ENCODE measurements around the gene TOM1L2. TPM values are rescaled to one million over a fixed set of nuclear protein-coding genes. Genes with fewer than 3 reads are reported as not detected.
A peak's percentile ranks its signal among the peaks of the same experiment; 100 is the strongest.

TOM1L2 gene
- polyA plus RNA-seq, 1 donor from 2014 or later = 40.9 TPM

DNA sequence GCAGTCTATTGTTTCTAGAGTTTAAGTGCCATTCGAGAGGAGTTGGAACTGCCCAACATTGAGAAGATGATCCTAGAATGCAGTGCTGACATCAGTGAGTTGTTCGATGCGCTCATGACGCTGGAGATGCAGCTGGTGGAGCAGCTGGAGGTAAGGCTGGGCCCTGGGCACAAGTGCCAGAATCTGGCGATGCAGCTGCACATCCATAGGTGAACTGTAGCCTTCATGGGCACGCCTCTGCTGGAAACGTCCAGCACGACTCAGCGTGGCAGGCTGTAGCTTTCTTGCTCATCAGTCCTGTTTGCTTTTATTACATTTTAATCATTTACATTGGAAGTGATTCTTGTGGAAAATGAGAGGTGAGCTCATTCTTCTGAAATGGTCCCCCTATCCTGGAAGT, 32.1 kb upstream of the TOM1L2 start:
- H4K20me1 ChIP-seq (ENCODE audit: insufficient read depth) = no peaks in the 10 kb centered on the region
- no peak overlapping the region for H2AFZ ChIP-seq (ENCODE audit: low read depth, low read length)
- H3K36me3 ChIP-seq (ENCODE audit: insufficient read depth, low read length) = no peaks in the 10 kb centered on the region
- H3K9ac ChIP-seq (ENCODE audit: low read length) = peak overlapping the region; percentile 53
- no peaks in the 10 kb centered on the region for H3K9me2 ChIP-seq (ENCODE audit: insufficient read depth, low read length)
- H3K27me3 ChIP-seq (ENCODE audit: insufficient read depth, low read depth, low read length) = no peaks in the 10 kb centered on the region
- peak overlapping the region; percentile 86 for H3K27ac ChIP-seq (ENCODE audit: low read length)
- H3K4me2 ChIP-seq (ENCODE audit: low read length) = no peak overlapping the region
- TF ChIP-seq SMC3 (conservative IDR thresholded peaks at IDR 0.05; ENCODE audit: poor library complexity) (no peak), RAD21 (conservative IDR thresholded peaks at IDR 0.05) (no peak), EP300 (conservative IDR thresholded peaks at IDR 0.05; ENCODE audit: poor library complexity, severe bottlenecking) (no peak), MXI1 (conservative IDR thresholded peaks at IDR 0.05; ENCODE audit: poor library complexity, severe bottlenecking) (no peak), TAF1 (IDR thresholded peaks at IDR 0.05; ENCODE audit: low read depth) (no peak), EZH2 (IDR thresholded peaks at IDR 0.05; ENCODE audit: borderline replicate concordance, insufficient read depth, low read length, poor library complexity, severe bottlenecking) (no peak), POLR2AphosphoS5 (IDR thresholded peaks at IDR 0.05) (no peak), CTCF (IDR thresholded peaks at IDR 0.05; ENCODE audit: poor library complexity, severe bottlenecking) (no peak)
- TF ChIP-seq, protein P1, sequence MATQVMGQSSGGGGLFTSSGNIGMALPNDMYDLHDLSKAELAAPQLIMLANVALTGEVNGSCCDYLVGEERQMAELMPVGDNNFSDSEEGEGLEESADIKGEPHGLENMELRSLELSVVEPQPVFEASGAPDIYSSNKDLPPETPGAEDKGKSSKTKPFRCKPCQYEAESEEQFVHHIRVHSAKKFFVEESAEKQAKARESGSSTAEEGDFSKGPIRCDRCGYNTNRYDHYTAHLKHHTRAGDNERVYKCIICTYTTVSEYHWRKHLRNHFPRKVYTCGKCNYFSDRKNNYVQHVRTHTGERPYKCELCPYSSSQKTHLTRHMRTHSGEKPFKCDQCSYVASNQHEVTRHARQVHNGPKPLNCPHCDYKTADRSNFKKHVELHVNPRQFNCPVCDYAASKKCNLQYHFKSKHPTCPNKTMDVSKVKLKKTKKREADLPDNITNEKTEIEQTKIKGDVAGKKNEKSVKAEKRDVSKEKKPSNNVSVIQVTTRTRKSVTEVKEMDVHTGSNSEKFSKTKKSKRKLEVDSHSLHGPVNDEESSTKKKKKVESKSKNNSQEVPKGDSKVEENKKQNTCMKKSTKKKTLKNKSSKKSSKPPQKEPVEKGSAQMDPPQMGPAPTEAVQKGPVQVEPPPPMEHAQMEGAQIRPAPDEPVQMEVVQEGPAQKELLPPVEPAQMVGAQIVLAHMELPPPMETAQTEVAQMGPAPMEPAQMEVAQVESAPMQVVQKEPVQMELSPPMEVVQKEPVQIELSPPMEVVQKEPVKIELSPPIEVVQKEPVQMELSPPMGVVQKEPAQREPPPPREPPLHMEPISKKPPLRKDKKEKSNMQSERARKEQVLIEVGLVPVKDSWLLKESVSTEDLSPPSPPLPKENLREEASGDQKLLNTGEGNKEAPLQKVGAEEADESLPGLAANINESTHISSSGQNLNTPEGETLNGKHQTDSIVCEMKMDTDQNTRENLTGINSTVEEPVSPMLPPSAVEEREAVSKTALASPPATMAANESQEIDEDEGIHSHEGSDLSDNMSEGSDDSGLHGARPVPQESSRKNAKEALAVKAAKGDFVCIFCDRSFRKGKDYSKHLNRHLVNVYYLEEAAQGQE (IDR thresholded peaks at IDR 0.05; ENCODE audit: borderline replicate concordance) = no peak
- H3K9me3 ChIP-seq (ENCODE audit: low read length) = no peaks in the 10 kb centered on the region
- H3K79me2 ChIP-seq (replicated peaks; ENCODE audit: insufficient read depth, low read length) = no peaks in the 10 kb centered on the region
- peak overlapping the region; percentile 11 for H3K4me3 ChIP-seq (ENCODE audit: low read length)
- H3F3A ChIP-seq (ENCODE audit: insufficient read depth, low read length, poor library complexity, severe bottlenecking) = no peaks in the 10 kb centered on the region

GRCh38 chr17:18002171-18002570, 30.0 kb upstream of the TOM1L2 start:
- H3K27ac ChIP-seq (ENCODE audit: low read length) = no peak overlapping the region
- H3K27me3 ChIP-seq (ENCODE audit: insufficient read depth, low read depth, low read length) = no peaks in the 10 kb centered on the region
- no peaks in the 10 kb centered on the region for H4K20me1 ChIP-seq (ENCODE audit: insufficient read depth)
- H3F3A ChIP-seq (ENCODE audit: insufficient read depth, low read length, poor library complexity, severe bottlenecking) = no peaks in the 10 kb centered on the region
- TF ChIP-seq RAD21 (conservative IDR thresholded peaks at IDR 0.05) (no peak), TAF1 (IDR thresholded peaks at IDR 0.05; ENCODE audit: low read depth) (no peak), POLR2AphosphoS5 (IDR thresholded peaks at IDR 0.05) (no peak), SMC3 (conservative IDR thresholded peaks at IDR 0.05; ENCODE audit: poor library complexity) (no peak), MXI1 (conservative IDR thresholded peaks at IDR 0.05; ENCODE audit: poor library complexity, severe bottlenecking) (no peak), CTCF (IDR thresholded peaks at IDR 0.05; ENCODE audit: poor library complexity, severe bottlenecking) (no peak), EZH2 (IDR thresholded peaks at IDR 0.05; ENCODE audit: borderline replicate concordance, insufficient read depth, low read length, poor library complexity, severe bottlenecking) (no peak)
- H2AFZ ChIP-seq (ENCODE audit: low read depth, low read length) = no peak overlapping the region
- no peak overlapping the region for H3K4me2 ChIP-seq (ENCODE audit: low read length)
- no peaks in the 10 kb centered on the region for H3K79me2 ChIP-seq (replicated peaks; ENCODE audit: insufficient read depth, low read length)
- no peak overlapping the region for H3K4me3 ChIP-seq (ENCODE audit: low read length)
- H3K9ac ChIP-seq (ENCODE audit: low read length) = no peak overlapping the region
- no peaks in the 10 kb centered on the region for H3K9me2 ChIP-seq (ENCODE audit: insufficient read depth, low read length)
- H3K36me3 ChIP-seq (ENCODE audit: insufficient read depth, low read length) = no peaks in the 10 kb centered on the region
- no peaks in the 10 kb centered on the region for H3K9me3 ChIP-seq (ENCODE audit: low read length)

Measured in neural cell (in vitro differentiated cells).